BJ (cell line): Measurements from ENCODE around the gene CCDC148. TPM values are rescaled to one million over a fixed set of nuclear protein-coding genes. Genes with fewer than 3 reads are reported as not detected.

Experiments
- CTCF ChIA-PET: fragments of 350-600 bp; formaldehyde crosslinking; extraction: SDS; loops from one replicate; lab custom pipeline; 2021; ENCODE audit warnings: antibody characterized with exemption, inconsistent platforms; lab: Yijun Ruan, JAX
- POLR2A ChIA-PET: fragments of 300-600 bp; sonication (Branson Sonifier 250); formaldehyde crosslinking; extraction: SDS; loops from one replicate; lab custom pipeline; 2021; ENCODE audit warnings: antibody characterized with exemption; lab: Charles Lee
- DNase-seq: peaks from one replicate; pipeline ENCODE4 v3.0.0-alpha.2; 2011; ENCODE audit warnings: low read depth
- H3K27me3 ChIP-seq: 2 replicates; pipeline ENCODE4 v1.6.0; 2011; ENCODE audit warnings: low read length; ENCODE audit not compliant: control insufficient read depth, insufficient read depth
- H3K36me3 ChIP-seq: 2 replicates; pipeline ENCODE4 v1.5.1; 2011; ENCODE audit warnings: low read length; ENCODE audit not compliant: control insufficient read depth, insufficient read depth
- H3K4me3 ChIP-seq: 2 replicates; pipeline ENCODE4 v1.5.1; 2011; ENCODE audit warnings: low read depth, mild to moderate bottlenecking, control low read depth, low read length
- polyA plus RNA-seq: library from polyadenylated mRNA; depleted of rRNA; stranded (reverse); fragments of >200 nt; gene quantifications from 2 replicates; pipeline ENCODE4 v1.2.3, GENCODE V29; 2011
- TF ChIP-seq, protein P1 (sequence below): IDR thresholded peaks from 2 replicates; pipeline ENCODE4 v1.5.1; 2011; ENCODE audit warnings: low read depth, mild to moderate bottlenecking, control low read depth, inconsistent platforms, low read length, moderate library complexity; ENCODE audit not compliant: insufficient read depth

Gene CCDC148
- polyA plus RNA-seq, 1 experiment, result 0.75 TPM

DNA sequence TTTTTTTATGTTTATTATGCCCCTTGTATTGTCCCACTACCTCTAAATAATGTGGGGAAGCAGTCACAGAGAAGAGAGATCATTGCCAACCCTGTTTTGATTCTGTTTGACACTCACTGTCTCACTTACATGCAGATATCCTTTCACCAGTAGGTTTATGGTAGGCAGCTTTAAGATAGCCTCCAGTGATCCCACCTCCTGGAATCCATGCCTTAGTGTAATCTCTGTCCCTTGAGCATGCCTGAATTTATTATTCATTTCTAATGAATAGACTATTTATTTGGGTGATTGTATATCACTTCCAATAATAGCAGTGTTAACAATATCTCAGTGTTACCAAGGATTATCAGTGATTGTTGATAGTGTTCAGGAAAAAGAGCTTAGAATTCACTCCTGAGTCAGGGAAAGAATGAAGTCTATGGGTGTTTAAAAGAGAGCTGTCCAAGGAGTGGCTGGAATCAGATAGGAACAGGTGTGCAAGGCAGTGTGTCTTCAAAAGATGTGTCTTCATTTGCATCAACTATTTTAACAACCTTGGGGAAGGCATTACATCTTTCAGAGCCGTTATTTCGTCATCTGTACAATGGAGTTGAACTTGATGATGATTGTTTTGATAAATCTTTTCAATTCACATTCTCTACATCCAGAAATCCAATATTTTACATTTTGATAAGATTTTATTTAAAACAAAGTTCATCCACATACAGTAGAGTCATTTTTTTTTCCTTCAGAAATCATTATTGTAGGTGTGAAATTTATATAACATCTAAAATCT is 32.1 kb upstream of the CCDC148 start:
- no peak for DNase-seq
- no peaks in the 10 kb centered on the region for H3K27me3 ChIP-seq
- TF ChIP-seq, protein P1, sequence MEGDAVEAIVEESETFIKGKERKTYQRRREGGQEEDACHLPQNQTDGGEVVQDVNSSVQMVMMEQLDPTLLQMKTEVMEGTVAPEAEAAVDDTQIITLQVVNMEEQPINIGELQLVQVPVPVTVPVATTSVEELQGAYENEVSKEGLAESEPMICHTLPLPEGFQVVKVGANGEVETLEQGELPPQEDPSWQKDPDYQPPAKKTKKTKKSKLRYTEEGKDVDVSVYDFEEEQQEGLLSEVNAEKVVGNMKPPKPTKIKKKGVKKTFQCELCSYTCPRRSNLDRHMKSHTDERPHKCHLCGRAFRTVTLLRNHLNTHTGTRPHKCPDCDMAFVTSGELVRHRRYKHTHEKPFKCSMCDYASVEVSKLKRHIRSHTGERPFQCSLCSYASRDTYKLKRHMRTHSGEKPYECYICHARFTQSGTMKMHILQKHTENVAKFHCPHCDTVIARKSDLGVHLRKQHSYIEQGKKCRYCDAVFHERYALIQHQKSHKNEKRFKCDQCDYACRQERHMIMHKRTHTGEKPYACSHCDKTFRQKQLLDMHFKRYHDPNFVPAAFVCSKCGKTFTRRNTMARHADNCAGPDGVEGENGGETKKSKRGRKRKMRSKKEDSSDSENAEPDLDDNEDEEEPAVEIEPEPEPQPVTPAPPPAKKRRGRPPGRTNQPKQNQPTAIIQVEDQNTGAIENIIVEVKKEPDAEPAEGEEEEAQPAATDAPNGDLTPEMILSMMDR, result no peak
- no peak overlapping the region for H3K4me3 ChIP-seq
- CTCF ChIA-PET, result interaction anchor here (1.1 to 1.3 kb wide), 2 partner anchors 8 to 11 kb away, joined by 4 read pairs; no protein-coding TSS in a partner anchor
- no peaks in the 10 kb centered on the region for H3K36me3 ChIP-seq
- POLR2A ChIA-PET, result interaction anchor here (0.6 kb wide), 1 partner anchor 286 kb away, joined by 3 read pairs; no protein-coding TSS in a partner anchor

DNA sequence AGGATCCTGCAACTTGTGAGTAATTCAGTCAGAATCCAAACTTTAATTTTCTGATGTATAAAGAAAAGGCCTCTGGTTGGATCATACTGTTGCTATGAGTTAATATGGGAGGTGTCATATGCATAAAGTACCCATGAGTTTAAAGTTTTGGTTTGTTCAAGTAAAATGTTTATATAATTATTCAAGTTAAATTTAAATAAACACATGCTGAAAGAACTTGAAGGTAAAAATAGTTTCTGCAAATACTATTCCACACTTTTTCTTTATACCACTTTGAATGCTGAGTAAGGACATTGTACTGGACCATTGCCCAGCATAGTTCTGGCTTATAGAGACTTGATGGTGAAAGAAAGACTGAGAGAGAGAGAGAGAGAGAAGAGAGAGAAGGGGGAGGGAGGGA is 30.9 kb upstream of the CCDC148 start:
- ChIA-PET CTCF (interaction anchor here (1.3 kb wide), 1 partner anchor 9 kb away, joined by 4 read pairs; no protein-coding TSS in a partner anchor), POLR2A (no interaction called here)
- TF ChIP-seq, protein P1, result no peak
- Histone ChIP-seq H3K27me3 (no peaks in the 10 kb centered on the region), H3K4me3 (no peak overlapping the region), H3K36me3 (no peaks in the 10 kb centered on the region)
- no peak for DNase-seq

DNA sequence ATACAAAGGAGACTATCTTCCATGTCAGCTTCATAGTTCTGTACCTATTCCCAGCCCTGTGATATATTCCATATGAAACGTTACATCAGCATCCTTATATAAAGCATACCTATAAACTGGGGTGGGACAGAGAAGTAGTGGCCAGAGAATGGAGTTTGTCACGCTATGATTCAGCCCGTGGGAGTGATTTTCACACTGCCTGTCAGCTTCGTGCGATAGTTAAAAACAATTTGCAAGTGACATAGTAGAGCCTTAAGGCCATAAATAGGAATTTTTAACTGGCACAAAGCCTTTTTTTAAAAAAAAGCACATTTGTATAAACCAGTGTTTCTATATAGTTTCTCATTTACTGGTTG is 30.4 kb upstream of the CCDC148 start:
- POLR2A ChIA-PET, result no interaction called here
- CTCF ChIA-PET, result no interaction called here
- TF ChIP-seq, protein P1, result no peak
- Histone ChIP-seq H3K27me3 (no peaks in the 10 kb centered on the region), H3K36me3 (no peaks in the 10 kb centered on the region), H3K4me3 (no peak overlapping the region)
- DNase-seq, result no peak

DNA sequence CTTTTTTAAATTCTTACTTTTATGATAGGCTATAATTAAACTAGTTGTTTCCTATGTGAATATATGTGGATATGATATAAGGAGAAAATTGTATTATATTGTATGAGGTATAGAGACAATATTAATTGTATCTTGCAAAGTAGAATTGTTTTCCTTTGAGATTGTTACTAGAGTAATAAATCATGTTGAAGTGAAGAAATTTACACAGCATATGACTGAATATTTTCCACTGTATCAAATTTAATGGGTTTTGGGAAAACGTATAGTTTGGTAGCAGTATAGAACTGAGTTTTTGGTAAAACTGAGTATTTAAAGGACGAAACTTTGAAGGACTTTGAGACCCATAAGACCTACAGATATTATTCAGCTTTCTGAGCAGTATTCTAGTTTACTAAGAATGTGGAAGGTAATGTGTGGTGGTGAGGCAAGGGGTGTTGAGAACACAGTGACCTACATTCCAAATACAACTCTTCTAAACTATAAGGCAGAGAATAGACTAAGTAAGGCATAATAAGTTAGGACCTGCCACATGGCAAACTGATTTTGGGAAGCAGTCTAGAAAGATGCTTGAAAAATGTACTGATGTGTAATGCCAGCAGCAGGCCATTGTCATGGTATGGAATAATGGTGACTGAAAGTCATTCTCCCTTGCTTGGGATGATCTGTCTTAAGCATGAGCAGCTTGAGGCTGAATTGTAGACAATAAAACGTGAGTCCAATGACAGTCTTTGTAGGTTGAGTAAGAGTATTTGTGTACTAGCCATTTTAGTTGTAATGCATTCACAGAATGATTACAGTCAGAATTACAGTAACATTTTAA is 29.8 kb upstream of the CCDC148 start:
- POLR2A ChIA-PET, result no interaction called here
- no peak overlapping the region for H3K4me3 ChIP-seq
- CTCF ChIA-PET, result interaction anchor here (1.0 kb wide), 1 partner anchor 21 kb away, joined by 3 read pairs; no protein-coding TSS in a partner anchor

More for the DNA sequence above, 29.8 kb upstream of the CCDC148 start:
- no peaks in the 10 kb centered on the region for H3K36me3 ChIP-seq
- H3K27me3 ChIP-seq, result no peaks in the 10 kb centered on the region
- TF ChIP-seq, protein P1, result no peak
- no peak for DNase-seq
